IPS DF 19.7 (cell line): ENCODE results near the gene CSMD2.
A peak's percentile ranks its signal among the peaks of the same experiment; 100 is the strongest.
"Not testable (repeated sequence)": the region's sequence is repeated elsewhere in the genome, so short reads cannot be mapped to it uniquely, and the experiment has no call there.

Experiments used
- DNase-seq: peaks from one replicate; pipeline ENCODE4 v3.0.0-alpha.2; 2013; ENCODE audit warnings: low read depth, low spot score

CSMD2 gene

DNA sequence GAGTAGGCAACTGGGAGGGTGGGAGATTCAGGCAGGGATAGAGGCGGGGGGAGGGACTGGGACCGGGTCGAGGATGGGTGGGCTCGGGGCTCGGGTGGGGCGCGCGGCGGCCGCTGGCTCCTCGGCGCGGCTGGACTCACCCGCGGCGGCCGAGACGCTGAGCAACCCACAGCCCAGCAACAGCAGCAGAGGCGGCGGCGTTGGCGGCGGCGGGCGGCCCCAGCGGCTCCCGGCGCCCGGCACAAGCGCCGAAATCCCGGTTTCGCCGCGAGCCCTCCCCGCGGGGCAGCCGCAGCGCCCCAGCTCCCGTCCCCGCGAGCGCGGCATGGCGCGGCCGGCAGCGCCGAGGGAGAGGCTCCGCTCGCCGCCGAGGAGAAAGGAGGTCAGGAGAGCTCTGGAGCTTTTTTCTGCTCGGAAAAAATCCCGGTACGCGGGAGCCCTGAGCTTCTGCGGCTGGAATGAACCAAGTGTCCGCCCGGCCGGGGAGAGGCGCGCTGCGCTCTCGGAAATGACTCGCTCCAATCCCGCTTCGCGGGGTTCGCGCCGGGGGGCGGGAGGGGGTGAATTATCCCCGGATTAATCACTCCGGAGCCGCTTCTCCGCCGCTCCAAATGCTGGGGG lies at the start of gene CSMD2:
Gene CSMD2, minus strand, starts transcription at position 460 of the 621 bp plus-strand sequence. Its CDS starts 133 bp downstream, at position 327.
- DNase-seq = no peak

DNA sequence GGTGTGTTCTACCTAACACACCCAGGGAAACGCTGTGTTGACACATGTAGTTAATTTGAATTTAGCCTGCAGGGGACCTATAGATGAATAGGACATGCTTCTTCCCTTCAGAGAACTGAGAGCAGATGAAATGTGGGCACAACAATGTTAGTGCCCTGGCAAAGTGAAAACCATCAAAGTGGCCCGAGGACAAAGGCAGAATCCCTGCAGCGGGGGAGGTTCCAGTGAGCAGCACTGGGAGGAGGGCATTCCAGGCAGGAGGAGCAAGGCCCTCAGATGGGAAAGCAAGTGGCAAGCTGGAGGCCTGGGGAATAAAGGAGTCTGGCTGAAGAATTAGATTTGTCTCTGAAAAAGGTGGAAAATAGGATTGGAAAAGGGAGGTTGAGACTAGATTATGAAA lies 48.9 kb upstream of the CSMD2 start:
- DNase-seq = no peak

DNA sequence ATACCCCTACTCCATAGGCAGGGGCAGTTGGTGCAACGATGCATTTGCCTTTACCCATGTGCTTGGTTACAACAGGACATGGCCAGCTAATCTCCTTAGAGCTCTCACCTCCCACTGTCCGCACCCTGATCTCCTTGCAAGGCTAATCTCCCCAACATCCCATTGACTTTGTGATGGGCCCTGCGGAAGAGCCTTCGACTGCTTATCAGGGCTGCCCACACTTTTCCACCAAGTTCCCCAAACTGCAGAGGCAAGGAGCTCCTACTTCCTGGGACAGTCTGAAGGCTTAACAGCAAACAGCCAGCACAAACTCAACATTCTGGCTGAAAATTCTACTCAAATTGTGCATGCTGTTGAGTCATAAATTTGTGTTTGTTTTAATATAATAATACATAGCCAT lies 47.6 kb upstream of the CSMD2 start:
- DNase-seq = no peak

DNA sequence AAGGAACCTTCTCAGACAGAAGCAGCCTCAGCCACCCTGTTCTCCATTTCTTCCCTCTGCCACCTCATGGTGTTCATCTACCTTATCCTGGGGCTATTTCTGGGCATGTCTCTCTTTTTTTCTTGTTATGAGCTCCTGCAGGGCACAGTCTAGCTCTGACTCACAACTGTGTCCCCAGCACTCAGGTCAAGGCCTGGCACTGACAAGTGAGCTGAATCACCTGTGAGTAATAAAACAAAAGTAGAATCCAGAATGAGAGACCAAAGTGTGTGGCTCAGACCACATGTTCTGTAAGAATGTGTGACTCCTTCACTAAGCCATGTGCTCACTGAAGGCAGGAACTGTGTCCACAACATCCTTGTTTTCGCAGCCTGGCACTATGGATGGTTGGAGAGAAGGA lies 34.9 kb upstream of the CSMD2 start:
- no peak for DNase-seq

DNA sequence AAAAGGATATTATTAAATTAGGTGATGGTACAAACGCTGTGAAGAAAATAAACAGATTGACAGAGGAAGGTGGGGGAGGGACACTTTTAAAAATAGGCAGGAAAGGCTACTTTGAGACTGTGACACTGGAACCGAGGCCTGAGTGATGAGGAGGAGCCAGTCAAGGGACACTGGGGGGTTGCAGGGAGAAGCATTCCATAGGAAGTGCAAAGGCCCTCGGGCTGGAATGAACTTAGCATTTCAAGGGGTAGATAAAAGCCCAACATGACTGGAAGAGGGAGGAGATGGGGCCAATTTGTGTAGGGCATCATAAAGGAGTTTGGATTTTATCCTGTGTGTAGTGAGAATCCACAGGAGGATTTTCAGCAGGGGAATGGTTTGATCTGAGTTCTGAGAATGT lies 27.6 kb upstream of the CSMD2 start:
- no peak for DNase-seq

DNA sequence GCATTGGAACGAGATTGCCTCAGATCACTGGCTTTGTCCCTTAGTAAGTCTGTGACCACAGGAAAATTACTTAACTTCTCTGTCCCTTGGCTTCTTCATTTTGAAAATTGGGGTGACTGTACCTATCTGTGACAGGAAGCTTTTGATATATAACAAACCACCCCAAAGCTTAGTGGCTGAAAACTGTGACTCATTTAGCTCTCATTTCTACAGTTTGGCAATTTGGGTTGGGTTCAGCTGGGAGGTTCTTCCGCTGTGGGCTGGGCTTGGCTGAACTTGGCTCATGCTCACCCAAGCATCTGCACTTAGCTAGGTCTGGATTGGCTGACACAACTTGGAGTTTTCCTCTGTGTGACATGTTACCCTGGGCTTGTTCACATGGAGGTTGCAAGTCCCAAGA lies 25.7 kb upstream of the CSMD2 start:
- DNase-seq = no peak

DNA sequence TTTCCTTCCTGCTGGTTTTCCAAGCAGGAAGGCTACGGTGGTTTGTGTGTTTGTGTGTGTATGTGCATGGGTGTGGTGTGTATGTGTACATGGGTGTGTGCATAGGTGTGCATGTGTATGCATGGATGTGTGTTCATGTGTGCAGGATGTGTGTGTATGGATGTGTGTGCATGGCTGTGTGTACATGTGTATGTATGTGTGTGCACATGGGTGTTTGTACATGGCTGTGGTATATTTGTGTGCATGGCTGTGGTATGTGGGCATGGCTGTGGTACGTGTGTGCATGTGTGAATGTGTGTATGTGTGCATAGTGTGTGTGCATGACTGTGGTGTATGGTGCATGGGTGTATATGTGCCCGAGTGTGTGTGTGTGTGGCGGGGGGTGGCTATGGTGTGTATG lies 24.0 kb upstream of the CSMD2 start:
- DNase-seq = no peak

DNA sequence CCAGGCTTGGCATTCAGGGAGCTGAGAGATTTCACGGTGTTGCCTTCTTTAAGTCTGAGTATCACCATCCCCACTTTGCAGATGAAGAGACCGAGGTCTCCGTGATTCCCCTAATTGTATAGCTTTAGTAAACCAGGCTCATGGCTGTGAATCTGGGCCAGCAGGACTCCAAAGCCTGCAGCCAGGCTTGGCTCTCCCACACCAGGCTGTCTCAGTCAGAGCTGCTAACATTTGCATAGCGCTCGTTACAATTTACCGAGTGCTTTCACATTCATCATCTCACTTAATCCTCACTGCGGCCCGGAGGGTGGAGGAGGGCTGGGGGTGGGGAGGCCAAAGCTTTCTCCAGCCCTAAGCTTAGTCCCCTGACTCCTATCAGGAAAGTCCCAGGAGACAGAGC lies 23.4 kb upstream of the CSMD2 start:
- peak; percentile 82 for DNase-seq

DNA sequence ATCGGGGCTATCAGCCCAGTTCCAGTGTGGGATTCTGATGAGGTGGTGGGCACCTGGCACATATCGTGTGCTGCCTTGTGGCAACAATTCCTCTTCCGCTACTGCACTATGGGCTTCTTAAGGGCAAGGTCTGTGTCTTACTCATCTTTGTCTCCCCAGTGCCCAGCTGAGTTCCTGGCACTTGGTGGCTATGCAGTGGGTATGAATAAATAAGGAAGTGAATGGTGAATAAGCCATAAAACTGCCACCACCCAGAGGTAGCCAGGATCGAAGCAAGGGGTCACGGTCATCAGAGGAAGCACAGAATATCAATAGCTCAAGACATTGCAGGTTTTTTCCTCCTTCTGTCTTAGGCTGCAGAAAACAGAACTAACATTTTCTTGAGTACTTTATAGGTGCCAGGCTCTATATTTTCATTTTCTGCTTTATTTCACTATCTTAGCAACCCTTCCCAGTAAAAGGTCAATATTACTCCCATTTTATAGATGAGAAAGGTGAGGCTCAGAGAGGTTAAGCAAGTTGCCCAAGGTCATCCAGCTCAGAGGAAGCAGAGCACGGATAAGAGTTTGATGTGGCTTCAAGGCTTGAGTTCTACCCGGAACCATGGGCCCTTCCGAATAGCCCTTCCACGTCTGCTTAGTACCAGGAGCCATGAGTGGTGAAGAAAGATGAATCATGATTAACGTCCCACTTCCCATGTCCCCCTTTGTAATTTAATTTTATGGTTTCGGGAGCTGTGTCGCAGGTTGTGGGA lies 21.9 kb upstream of the CSMD2 start:
- no peak for DNase-seq

DNA sequence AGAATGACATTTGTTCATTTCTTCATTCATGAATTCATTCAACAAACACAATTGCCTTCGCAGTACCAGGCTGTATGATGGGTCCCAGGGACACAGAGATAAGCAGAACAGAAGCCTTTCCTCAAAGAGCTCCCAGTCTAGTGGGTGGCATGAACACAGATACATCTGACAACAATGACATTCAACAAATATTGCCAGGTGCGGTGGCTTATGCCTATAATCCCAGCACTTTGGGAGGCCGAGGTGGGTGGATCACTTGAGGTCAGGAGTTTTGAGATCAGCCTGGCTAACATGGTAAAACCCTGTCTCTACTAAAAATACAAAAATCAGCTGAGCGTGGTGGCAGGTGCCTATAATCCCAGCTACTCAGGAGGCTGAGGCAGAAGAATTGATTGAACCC lies 18.4 kb upstream of the CSMD2 start:
- not testable (repeated sequence) for DNase-seq

DNA sequence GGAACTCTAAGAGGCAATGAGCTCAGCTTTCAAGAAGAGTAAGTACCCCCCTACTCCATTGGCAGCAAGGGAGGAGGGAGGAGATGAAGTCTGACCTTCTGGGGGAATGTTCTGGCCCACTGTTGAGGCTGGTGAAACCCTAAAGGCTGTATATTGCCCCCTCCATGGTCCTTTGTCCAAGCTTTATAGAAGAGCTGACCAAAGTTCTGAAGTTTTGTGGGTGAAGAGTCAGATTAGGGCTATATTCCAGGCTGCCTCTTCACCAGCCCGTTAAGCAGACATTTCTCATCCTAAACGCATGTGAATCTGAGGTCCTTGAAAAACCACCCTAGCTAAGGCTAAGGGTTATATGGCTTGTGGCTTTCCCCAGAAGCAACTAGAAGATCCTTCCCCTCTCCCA lies 13.0 kb upstream of the CSMD2 start:
- DNase-seq = no peak

DNA sequence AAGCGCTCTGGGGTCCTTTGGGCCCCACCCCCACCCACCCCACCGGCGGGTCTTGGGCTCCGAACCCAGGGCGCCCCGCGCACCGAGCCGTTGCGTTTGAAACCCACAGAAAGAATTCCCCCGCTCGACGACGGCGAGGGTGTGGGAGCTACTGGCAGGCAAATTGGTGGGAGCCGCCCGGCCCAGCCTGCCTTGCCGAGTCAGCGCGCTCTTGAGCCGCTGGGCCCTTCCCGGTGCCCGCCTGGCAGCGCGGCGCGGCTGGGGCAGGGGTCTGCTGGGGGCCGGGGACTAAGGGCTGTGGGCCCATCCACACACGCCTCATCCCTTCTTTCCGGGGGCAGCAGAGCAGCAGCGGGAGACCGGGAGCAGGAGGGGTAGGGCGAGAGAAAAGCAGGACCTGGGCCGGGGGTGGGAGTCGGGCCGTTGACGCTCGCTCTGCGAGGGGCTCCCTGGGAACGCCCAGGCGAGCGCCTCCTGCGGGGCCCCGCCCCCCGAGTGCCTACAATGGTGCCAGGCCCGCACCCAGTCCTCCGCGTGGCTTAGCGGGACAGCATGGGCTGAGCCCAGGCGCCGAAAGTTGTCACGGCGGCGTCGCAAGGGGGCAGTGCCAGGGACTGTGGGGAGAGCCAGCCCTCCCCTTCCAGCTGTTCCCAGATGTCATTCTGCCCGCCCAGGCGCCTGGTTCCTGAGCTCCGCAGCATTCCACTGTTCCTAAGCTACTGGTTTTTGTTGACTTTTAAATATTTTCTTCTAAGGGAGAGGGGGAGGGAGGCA lies 12.0 kb upstream of the CSMD2 start, which contains the start of gene C1orf94:
Gene C1orf94, plus strand, starts transcription at position 78 of the 774 bp plus-strand sequence. CDS start 883 bp downstream, outside the sequence.
- no peak for DNase-seq

DNA sequence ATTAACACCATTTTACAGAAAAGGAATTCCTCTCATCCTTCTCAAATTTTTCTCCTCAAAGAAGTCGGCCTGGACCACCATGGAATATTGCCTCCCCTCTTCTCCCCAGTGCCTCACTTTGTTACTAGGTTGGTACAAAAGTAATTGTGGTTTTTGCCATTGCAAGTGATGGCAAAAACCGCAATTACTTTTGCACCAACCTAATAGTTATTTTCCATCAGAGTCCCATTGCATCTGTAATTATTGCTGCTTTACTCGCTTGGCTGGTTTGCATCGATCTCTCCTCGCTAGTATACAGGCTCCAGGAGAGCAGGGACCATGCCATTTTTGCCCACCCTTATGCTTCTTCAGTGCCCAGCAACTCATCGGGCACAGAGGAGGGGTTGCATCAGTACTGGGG lies 10.7 kb upstream of the CSMD2 start:
- DNase-seq = no peak

DNA sequence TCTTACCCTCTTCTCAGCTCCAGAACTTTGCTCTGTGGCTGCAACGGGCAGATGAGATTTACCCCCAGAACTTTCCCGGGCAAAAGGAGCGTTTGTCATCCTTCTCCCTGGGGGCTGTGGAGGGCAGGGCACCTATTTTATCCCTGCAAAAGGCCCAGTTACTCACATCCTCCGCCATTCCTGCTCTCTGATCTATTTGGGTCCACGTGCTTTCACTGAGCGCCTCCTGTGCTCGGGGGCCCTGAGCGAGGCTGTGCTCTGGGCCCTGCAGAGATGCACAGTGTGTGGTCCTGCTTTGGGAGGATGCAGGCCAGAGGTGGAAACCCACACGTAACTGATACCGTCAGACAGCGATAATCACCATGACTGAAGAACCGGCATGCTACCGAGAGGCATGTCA lies 2.4 kb upstream of the CSMD2 start:
- no peak for DNase-seq

DNA sequence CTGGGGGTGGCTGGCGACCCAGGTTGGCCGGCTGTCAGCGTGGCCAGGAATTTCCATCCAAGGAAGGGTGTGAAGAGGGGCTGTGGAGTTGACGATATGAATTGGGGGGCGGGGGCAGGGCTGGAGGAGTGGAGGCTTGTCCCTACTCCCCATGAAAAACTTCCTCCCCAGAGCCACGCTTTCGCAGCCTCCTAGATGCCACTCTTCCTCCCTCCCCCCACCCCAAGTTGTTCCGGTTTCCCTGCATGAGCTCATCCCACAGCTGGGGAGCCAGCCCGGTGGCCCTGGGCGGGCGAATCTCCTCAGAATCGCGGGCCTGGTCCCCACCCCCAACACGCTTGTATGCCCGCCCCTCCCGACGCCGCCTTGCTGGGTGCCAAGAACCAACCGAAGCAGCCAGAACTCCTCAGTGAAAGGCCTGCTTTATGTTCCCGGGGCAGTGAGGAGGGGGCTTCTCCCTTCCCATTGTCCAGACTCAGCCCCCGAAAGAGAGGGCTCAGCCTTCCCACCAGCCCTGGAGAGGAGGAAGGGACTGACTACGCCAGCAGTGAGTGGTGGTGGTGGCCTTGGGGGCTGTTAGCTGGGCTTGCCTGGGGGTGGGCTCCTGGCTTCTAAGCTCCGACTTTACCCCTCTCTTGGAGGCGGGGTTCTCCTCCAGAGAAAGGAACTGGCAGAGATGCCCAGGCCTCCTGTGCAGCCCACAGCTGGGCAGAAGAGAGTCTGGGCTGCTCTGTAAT lies 1.8 kb upstream of the CSMD2 start:
- no peak for DNase-seq

DNA sequence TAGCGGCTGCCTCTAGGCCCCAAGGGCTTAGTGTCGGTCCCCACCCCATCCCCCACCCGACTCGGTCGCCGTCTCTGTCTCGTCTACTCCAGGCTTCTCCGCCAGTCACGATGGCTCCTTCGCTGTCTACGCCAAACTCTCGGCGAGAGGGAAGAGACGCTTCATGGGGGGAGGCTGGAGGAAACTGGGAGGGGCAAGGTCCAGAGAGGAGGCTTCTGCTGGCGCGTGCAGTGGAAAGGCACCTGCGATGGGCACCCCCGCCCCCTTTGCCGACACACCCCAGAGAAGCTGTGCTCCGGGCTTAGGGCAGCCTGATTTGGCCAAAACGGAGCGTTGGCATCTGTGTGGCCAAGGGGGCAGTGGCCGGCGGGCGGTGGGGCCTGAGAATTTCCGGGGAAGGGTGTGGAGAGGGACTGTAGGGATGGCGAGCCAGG lies 1.2 kb upstream of the CSMD2 start:
- no peak for DNase-seq

DNA sequence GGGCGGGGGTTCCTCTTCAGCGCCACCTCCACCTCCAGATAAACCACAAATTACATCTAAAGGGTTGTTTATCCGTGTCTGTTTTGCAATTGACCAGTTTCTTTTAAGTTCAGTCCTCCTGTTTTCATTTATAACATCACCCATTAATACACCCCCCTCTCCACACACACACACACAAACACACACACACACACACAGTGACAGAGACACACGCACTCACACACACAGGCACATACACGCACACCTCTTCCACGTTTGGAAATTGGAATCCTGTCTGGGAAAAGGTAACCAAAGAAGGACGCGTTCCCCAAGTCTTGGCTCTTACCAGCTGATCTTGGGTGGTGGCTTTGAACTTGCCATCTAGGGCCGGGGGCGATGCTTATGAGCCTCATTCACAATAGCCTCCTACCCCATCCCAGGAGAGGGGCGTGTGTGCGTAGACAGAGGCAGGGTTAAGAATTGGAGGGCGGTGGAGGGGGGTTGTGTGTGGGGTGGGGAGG lies 442 bp upstream of the CSMD2 start:
- no peak for DNase-seq

DNA sequence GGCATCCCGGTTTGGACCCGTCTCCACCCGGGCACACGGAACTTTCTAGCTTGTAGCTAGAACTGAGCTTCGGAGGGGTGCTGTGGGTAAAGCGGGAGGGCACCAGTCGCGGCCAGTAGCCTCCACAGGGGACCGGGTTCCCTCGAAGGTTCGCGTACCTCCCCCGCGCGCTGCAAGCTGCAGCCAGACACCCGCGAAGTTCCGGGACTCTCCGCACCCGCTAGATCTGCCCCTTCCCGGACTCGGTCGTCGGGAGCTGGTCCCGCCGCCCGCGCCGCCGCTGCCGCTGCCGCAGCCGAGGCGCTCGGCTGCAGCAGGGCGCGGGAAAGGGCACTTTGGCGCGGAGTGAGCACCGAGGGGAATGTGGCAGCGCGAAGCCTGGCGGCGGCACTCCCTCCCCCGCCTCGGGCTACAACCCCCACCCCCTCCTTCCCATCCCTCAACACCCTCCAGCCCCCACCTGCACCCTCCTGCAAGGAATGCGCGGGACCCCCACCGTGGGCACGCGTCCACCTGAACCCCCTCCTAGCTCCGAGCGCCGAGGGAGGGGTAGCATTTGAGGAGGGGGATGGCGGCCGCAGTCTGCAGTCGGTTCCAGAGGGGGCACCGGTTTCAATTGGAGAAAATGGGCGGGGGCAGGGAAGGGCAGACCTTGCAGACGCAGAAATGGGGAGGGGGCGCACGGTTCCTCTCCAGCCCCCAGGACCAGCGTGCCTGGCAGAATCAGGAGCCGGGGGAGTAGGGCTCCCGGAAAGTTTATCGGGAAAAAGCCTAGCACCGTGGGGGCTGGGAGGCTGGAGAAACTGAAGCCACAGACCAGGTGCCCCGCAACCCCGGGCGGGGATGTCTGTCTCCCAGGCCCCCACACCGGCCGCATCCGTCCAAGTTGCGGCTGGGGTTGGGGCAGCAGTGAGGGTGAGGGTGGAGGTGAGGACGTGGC lies 968 bp downstream of the CSMD2 start:
- DNase-seq = no peak

DNA sequence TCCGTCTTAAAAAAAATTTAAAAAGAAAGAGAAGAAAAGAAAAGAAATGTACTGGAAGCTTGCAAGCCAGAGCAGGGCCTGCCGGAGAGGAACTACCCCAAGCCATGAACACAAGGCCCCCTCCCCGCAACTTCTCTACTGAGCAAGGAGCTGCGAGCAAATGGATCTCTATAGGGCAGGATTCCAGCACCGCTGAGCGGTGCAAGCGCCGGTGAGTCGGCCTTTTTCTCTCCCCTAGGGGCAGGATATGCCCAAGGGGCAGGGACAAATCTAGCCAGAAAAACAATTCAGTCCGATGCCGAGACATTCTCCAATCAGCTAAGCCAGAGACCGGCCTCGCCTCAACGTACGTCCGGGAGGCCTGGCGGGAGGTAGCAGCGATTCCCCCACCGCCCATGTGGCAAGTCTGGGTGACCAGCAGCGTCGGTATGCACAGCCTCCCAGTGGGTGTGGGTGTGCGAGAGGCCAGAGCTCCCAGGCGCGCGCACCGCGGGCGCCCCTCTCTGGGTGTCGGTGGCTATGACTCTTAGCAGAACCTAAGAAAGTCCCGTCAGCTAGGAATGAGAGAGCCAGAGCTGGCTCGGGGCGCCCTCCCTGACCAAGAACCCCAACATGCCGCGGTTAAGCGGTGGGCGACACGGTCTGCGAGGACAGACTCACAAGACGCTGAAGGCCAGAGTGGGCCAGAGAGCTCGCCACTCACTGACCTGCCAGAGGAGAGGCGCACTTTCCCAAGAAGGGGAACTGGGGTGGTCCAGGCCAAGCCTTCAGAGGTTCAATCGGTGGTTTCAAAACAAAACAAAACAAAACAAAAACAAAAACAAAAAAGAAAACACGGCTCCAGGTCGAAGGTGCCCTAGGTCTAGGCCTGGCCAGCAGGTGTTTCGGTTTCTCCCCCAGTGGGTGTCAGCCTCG lies 1.9 kb downstream of the CSMD2 start:
- no peak for DNase-seq
